ENCODE measurements around the gene LIN52.

Gene LIN52

DNA sequence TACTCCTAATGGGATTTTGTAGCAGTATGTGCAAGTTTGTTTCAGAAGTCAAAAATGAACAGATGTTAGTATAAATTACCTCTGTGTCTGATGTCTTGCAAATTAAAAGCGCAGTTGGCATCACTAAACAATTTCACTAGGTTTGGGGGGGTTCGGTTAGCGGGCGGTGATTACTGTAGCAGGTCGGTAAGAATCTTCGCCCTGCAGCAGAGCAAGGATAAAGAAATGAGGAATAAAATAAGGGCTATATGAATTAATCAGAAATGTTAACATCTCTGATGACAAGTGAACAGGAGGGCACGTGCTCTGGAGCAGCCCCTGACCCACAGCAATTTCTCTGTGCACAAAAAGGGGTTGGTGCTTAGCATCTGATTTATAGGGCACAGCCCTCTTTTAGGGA is 110.9 kb downstream of the LIN52 start:
- DNase-seq, result no peak

DNA sequence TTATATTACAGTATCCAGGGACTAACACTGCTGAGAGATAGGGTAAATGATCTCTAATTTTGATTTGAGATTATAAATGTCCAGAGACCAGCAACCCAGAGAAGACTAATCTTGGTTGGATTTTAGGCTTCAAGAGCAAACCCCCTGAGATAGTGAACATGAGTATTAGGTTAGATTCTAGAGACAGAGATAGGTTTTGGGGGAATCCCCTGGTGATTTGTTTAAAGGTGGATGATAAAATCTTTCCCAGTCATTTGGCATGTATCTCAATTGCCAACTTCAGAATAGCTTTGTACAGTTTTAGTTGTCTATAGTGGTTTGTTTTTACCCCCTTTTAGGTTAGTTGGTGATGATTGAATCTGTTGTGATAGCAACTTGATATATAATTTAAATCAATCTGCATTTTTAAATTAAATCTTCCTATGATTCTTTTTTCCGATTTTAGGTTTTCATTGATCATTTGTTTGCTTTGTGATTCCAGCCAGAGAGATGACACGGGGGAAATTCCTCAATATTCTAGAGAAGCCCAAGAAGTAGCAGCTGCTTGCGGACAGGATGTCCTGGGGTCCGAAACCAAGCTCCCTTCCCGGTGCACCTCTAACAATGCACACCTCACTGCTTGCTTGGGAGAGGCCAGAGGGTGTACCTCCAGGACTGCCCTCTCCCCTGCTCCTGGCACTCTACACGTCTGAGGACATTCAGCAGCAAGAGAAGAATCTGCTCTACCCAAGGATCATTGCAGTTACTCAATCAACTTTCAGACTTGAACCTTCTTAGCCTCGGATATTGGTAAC is 113.9 kb downstream of the LIN52 start:
- no peak for DNase-seq

DNA sequence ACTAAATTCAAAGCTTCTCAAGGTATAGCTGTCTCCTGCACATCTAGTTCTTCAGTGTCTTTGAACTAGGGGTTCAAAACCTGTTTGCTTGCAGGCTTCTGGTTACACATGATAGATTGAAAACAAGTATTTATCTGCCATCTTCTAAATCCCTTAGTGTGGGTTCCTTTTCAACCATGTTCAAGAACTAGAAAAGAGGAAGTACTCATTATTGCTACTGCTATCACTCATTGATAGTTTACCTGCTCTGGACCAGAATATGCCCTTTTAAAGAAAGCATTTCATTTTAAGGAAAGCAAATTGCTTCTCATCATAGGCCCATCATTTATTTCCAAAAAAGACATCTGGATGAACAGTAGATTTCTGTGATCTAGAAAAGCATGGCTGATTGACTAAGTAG is 117.4 kb downstream of the LIN52 start:
- no peak for DNase-seq

DNA sequence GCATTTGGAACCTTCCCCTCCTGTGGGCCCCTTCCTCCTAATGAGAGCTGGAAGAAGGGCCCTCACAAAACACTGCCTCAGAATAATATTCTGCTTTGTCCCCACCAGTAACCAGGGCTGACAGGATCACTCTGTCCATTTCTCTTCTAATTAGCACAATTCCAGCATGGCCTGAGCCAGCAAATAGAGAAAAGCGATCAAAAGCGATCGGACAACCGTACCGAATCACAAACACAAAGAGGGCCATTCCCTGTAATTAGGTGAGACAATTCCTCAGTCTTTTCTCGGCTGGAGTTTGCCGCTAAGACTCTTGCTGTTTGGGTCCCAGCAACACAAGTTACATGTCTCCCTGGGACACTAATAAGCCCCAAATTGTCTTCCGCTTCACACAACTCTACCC is 118.9 kb downstream of the LIN52 start:
- DNase-seq, result no peak

DNA sequence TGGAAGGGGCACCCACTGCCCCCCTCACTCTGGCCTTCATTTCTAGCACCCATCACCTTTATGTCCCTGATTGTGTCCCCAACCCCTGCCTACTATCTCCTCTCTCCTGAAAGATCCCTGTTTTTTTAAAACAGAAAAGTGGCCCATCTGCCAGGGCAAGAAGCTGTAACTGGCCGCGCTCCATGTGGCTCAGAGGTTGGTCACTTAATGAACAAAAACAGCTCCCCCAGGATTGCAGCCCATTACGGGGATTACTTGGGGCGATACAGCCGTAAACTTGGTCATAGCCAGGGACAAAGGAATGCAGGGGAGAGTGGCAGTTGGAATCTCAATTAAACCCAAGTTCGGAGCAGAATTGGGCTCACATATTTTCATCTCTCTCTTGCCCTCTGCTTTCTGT is 119.7 kb downstream of the LIN52 start:
- DNase-seq, result no peak

DNA sequence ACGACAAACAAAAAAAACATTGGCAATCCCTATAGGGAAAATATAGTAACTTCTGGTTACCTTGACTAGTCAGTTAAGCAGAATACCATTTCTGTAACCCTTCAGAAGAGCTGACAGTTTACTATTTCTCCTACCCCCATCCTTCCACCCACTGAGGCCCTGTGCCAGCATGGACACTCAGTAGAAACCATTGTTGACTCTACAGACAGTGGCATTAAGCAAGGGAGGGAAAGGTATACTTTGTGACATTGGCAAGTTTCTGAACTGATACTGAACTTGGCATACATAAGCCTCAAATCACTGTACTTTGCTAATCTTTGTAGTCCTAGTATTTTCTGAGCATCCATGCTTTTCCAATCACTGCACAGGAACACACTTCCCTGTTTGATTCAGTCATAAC is 121.1 kb downstream of the LIN52 start:
- DNase-seq, result no peak

- DNase-seq, result no peak
These were observed 123.2 kb downstream of the LIN52 start for GRCh38 chr14:74207943-74208342.

DNA sequence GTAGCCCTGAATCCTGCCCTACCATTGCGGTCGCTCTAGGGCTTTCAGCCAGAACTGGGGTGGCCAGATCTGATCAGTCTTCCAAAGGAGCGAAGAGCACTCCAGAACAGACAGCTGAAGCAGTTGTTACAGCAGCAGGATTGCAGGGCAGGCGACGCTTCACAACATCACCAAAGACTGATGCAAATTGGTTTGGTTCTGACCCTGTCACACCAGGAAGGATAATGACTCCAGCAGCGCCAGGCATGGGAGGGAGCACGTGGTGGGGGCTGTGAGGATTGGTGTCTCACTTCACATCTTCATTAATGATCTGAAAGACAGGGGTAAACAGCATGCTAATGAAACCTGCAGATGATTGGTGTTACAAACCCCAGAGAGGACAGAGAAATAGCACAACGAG is 123.9 kb downstream of the LIN52 start:
- DNase-seq, result no peak

- DNase-seq, result no peak
These were observed 127.3 kb downstream of the LIN52 start for GRCh38 chr14:74211945-74212580.

GRCh38 chr14:74213907-74214803 is 129.4 kb downstream of the LIN52 start:
- no peak for DNase-seq

GRCh38 chr14:74216671-74217070 is 131.9 kb downstream of the LIN52 start:
- no peak for DNase-seq

DNA sequence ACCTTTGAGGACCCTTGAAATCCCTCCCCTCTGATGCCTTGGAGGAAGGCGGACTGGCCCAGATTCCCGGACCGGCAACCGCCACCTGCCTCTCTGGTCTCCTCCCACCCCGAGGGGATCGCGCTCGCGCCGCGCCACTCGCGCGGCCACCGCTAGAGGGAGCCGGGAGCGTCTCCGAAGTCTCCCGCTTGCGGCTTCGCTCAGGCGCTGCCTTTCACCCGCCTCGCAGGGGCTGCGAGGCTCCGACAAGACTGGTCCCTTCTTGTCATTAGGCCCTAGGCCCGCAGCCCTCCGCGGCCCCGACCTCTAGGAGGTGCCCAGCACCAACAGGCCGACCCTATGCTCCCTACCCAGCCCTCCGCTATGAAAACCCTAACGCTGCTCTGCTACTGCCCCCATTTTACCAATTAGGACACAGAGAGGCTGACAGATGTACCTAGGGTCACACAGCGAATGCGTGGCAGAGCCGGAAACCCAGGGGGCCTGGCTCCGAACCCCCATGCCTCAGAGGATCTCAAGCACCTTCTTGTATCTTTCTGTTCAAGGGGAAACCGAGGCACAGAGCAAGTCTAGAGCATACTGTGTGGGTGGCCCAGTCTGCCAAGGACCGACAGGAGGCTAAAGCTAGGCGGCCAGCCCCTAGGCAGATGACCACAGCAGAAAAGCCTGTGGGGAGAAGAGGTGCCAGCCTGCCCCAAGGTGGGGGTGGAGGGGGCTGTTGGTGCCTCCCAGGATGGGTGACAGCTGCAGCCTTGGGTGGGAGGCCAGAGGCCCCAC is 133.1 kb downstream of the LIN52 start:
- peak; percentile 53 for DNase-seq

- no peak for DNase-seq
These were observed 133.7 kb downstream of the LIN52 start for GRCh38 chr14:74218462-74218861.

DNA sequence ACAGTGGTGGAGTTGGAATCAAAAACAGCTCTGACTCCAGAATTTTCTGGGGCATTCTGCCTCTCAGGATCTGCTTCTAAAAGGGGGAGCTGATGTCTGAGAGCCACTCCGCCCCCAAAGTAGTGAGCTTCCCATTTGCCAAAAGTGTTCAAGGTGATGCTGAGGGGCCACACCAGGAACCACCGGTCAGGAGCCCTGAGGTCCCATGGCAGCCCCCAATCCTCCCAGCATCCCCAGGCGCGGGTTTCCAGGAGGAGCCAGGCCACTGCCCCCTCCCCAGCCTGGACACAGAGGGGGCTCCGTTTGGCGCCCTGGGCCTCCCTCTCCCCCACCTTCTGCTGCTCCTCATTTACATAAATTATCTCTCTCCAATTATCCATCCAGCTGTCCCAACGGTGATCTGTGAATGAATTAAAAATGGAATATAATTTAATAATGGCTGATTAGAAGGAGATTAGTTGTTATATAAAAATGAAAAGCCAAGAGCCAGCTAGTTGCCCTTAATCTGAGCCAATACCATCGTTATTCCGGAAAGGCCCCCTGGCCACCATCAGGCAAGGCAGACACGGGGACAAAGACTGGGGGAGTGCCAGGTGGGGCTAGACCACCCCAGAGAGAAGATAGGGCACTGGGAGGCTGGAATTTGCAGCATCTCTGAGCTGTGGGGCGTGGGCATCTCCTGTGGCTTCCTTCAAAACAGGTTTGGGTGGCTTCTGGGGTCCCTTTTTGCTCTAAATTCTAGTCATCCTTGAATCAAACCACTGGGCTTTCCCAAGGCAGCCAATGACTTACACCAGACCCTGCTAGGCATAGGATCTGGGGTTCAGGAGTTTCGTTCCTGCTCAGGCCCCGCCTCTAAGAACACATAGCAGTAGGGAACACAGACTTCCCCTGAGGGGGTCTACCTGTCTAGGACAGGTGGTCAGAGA is 134.8 kb downstream of the LIN52 start:
- DNase-seq, result no peak

GRCh38 chr14:74220991-74221390 is 136.2 kb downstream of the LIN52 start:
- DNase-seq, result no peak

GRCh38 chr14:74221741-74222140 is 137.0 kb downstream of the LIN52 start:
- no peak for DNase-seq

GRCh38 chr14:74223016-74223415 is 138.3 kb downstream of the LIN52 start:
- DNase-seq, result no peak

DNA sequence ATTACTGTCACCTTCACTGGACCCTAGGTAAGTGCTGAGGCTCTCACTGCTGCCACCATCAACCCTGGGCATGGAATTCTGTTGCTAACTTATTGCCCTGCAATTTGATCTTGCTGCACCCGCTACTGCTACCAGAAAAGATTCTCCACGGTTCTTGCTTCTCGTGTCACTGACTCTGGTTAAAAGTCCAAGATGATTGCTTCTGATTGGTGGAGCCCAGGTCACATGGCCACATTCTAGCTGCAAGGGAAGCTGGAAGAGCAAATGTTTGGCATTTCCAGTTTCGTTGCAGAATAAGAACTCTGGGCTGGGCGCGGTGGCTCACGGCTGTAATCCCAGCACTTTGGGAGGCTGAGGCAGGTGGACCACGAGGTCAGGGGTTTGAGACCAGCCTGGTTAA is 147.0 kb downstream of the LIN52 start:
- no peak for DNase-seq

- DNase-seq, result no peak
These were observed 150.3 kb downstream of the LIN52 start for GRCh38 chr14:74235017-74235416.

- no peak for DNase-seq
These were observed 152.7 kb downstream of the LIN52 start for GRCh38 chr14:74237441-74237840.

- no peak for DNase-seq
These were observed 154.5 kb downstream of the LIN52 start, which contains the start of gene VSX2 for GRCh38 chr14:74238974-74239847. TSS of gene VSX2 (plus strand) at chr14:74239449. CDS start at chr14:74239562, 113 bp downstream.
